GM19438 (cell line): ENCODE measurements around the gene ISYNA1.

Source experiments
- ATAC-seq: cut with Tn5 transposase; IDR thresholded peaks from one replicate; pipeline ENCODE4 v1.9.1; 2021; ENCODE audit warnings: low read depth; ENCODE audit not compliant: unreplicated experiment

ISYNA1 gene

GRCh38 chr19:18397242-18398202 lies 40.4 kb downstream of the ISYNA1 start, which contains the start of gene LRRC25:
LRRC25 (minus strand) TSS chr19:18397622; CDS start chr19:18396963, 659 bp downstream.
- ATAC-seq, result no peak

DNA sequence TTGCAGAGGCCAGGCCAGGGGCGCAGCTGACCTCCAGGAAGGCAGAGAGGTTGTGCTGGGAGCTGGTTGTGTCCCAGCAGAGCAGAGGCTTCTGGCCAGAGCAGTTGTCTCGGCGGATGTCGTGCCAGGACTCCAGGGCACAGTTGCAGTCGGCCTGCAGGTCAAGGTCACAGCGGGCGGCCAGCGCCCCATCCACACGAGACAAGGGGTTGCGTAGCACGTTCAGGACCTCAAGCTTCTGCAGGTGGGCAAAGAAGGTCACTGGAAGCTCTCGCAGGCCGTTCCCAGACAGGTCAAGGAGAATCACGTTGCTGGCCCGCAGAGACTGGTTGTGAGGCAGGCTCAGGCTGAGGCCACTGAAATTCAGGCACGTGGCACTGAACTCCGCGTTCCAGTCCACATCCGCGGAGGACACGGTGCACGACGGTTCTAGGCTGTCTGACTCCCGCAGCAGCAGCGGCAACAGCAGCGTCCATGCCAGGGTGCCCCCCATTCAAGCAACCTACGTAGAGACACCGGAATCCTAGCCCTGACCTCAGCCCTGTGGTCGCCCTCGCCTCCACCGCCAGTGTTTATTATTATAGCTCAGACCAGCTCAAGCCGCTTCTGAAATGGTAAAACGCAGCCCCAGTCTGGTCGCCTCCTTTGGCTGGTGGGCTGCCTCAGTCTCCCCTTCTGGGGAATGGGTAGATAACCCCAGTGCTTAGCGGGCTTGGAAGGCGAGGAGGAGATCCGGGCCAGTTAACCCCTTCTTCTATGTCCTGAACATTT lies 41.3 kb downstream of the ISYNA1 start:
- ATAC-seq, result no peak

DNA sequence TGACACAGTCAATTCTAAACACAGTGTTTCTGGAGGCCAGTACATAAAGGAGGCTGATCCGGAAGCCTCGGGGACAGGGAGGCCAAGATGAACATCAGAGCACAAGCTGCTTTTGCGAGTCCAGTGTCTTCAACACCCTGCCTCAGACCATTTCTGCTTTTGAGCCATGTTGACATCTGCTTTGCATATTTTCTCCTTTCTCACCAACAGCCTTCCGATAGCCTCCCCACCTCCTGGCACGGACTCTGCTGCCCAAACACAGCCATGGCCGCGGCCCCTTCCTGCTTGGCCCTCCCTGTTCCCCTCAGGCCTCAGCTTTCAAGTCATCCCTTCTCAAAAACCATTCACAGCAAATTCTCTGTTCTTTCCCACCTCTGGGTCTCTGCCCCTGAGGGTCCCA lies 44.1 kb downstream of the ISYNA1 start:
- no peak for ATAC-seq

GRCh38 chr19:18392926-18393325 lies 45.0 kb downstream of the ISYNA1 start:
- ATAC-seq, result no peak

GRCh38 chr19:18392417-18392816 lies 45.5 kb downstream of the ISYNA1 start:
- no peak for ATAC-seq

DNA sequence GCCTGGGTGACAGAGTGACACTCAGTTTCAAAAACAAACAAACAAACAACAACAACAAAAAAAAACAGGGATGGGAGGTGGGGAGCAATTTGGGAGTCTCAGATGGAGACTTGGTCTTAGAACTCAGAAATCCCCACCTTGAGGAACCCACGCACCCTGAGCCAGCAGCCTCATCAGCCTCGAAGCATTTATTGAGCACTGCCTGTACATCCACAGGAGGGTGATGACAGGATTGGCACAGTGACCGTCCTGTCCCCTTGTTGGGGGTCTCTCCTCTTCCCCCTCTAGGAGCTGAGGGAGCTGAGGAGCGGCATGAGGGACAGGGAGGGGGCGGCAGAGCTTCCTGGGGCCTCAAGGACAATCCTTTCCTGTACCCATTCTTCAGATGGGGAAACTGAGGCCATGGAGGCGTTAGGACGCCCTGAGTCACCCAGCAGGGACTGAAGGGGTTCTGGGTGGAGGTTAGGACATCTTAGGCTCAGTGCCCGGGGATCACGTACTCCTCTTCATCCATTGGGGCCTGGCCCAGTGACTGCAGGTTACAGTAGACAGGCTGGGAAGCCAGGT lies 46.3 kb downstream of the ISYNA1 start:
- ATAC-seq, result no peak

DNA sequence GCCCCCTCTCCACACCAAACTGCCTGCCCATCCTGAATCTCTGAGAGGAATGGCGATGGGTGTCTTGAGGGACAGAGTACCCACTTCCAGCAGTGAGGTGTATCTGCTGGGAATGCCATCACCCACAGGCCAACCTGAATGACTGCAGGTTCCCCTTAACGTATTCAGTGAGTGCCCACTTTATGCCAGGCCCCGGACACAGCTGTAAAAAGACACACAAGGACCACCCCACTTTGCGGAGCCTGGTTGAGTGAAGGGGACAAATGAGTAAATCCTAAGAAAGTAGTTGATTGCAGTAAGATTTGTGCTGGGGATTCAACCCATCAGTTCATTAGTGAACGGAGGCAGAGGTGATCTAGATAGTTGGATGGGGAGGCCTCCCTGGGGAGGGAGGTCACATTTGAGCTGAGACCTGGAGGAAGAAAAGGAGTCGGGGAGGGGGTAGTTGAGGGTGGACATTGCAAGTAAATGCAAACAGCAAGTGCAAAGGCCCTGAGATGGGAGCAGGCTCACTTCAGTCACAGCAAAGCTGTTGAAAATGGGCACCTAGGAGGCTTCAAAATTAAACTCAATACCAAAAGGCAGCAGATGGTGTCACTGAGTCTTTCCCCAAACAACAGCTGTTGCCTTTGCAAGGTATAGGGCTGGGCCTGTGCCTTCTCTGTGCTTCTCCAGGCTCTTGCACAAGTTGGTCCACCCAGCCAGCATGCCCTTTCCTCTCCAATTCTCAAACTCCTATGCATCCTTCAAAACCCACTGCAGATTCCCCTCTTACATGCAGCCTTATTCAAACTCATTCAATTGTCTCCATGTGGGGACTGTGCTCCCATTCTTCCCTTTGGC lies 47.6 kb downstream of the ISYNA1 start:
- no peak for ATAC-seq

- ATAC-seq, result no peak
Observed at GRCh38 chr19:18389726-18390064, 48.2 kb downstream of the ISYNA1 start.

DNA sequence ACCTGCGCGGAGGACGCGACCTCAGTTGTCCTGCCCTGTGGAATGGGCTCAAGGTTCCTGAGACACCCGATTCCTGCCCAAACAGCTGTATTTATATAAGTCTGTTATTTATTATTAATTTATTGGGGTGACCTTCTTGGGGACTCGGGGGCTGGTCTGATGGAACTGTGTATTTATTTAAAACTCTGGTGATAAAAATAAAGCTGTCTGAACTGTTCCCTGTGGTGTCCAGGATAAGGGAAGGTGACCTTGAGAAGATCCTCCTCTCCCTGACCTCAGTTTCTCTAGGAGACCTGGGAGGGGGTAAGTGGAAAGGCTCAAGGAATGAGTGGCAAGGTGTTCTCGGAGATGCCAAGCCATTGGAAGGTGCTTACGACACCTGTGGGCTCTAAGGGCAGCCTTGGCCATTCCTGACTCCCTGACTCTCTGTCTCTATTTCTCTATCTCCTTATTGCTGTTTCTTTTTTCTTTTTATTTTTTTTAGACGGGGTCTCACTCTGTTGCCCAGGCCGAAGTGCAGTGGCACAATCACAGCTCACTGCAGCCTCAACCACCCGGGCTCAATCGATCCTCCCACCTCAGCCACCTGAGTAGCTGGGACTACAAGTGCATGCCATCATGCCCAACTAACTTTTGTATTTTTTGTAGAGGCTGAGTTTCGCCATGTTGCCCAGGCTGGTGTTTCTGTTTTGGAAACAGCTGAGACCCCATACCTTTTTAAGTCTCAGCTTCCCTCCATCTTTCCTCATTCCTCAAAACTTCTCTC lies 48.8 kb downstream of the ISYNA1 start:
- no peak for ATAC-seq

DNA sequence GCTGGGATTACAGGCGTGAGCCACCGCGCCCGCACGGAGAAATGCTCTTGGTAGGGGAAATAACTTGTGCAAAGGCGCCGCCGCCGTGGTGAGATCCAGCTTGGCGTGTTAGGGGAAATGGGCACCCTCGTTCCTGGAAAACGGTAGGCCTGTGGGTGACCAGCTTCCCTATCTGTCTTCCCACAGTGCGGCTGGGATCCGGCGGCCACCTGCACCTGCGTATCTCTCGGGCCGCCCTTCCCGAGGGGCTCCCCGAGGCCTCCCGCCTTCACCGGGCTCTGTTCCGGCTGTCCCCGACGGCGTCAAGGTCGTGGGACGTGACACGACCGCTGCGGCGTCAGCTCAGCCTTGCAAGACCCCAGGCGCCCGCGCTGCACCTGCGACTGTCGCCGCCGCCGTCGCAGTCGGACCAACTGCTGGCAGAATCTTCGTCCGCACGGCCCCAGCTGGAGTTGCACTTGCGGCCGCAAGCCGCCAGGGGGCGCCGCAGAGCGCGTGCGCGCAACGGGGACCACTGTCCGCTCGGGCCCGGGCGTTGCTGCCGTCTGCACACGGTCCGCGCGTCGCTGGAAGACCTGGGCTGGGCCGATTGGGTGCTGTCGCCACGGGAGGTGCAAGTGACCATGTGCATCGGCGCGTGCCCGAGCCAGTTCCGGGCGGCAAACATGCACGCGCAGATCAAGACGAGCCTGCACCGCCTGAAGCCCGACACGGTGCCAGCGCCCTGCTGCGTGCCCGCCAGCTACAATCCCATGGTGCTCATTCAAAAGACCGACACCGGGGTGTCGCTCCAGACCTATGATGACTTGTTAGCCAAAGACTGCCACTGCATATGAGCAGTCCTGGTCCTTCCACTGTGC lies 49.6 kb downstream of the ISYNA1 start:
- peak; percentile 63 for ATAC-seq

GRCh38 chr19:18386543-18387271 lies 51.2 kb downstream of the ISYNA1 start:
- no peak for ATAC-seq

DNA sequence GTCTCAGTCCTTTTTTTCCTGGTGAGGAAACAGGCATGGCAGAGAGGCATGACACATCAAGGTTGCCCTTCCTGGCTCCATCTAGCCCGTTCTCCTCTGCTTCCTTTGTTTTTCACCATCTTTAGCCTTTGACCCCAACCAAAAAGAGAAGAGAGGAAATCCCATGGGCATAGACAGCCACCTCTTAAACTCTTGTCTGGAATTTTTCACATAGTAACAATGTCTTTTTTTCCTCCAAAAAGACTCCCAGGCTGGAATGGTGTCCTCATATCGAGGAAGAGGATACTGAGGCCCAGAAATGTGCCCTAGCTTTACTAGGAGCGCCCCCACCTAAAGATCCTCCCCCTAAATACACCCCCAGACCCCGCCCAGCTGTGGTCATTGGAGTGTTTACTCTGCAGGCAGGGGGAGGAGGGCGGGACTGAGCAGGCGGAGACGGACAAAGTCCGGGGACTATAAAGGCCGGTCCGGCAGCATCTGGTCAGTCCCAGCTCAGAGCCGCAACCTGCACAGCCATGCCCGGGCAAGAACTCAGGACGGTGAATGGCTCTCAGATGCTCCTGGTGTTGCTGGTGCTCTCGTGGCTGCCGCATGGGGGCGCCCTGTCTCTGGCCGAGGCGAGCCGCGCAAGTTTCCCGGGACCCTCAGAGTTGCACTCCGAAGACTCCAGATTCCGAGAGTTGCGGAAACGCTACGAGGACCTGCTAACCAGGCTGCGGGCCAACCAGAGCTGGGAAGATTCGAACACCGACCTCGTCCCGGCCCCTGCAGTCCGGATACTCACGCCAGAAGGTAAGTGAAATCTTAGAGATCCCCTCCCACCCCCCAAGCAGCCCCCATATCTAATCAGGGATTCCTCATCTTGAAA lies 52.0 kb downstream of the ISYNA1 start, which contains the start of gene GDF15:
GDF15 (plus strand) TSS at position 484 of the 868 bp plus-strand sequence; CDS start at position 516, 32 bp downstream.
- no peak for ATAC-seq

GRCh38 chr19:18385359-18385674 lies 52.6 kb downstream of the ISYNA1 start:
- ATAC-seq, result no peak

- no peak for ATAC-seq
Observed at GRCh38 chr19:18384775-18385174, 53.2 kb downstream of the ISYNA1 start.
